HEK293T (cell line): ENCODE data around the gene CRY2.

Experiments used
- CTCF ChIA-PET: fragments of 350-600 bp; formaldehyde crosslinking; extraction: SDS; loops from one replicate; lab custom pipeline; 2021; ENCODE audit warnings: antibody characterized with exemption, inconsistent platforms; lab: Yijun Ruan, JAX
- POLR2A ChIA-PET: fragments of 350-600 bp; formaldehyde crosslinking; extraction: SDS; loops from one replicate; lab custom pipeline; 2020; ENCODE audit warnings: antibody characterized with exemption, inconsistent platforms; lab: Yijun Ruan, JAX
- DNase-seq: peaks from one replicate; pipeline ENCODE4 v3.0.0; 2012; ENCODE audit warnings: mixed read lengths; ENCODE audit errors: extremely low spot score
- ARNT ChIP-seq: fragments of 450-650 bp; IDR thresholded peaks from 2 replicates; pipeline ENCODE4 v1.6.1; 2017; ENCODE audit warnings: mild to moderate bottlenecking
- BHLHE40 ChIP-seq: fragments of 450-650 bp; IDR thresholded peaks from 2 replicates; pipeline ENCODE4 v1.6.1; 2016; ENCODE audit warnings: mild to moderate bottlenecking, moderate library complexity, borderline replicate concordance
- CTBP1 ChIP-seq: fragments of 450-650 bp; IDR thresholded peaks from 2 replicates; pipeline ENCODE4 v1.6.1; 2016; ENCODE audit warnings: borderline replicate concordance
- ELF4 ChIP-seq: fragments of 450-650 bp; IDR thresholded peaks from 2 replicates; pipeline ENCODE4 v1.6.1; 2017; ENCODE audit warnings: antibody characterized with exemption
- FOXA1 ChIP-seq: fragments of 450-650 bp; IDR thresholded peaks from 2 replicates; pipeline ENCODE4 v1.6.1; 2016; ENCODE audit warnings: mild to moderate bottlenecking
- FOXK2 ChIP-seq: fragments of 450-650 bp; IDR thresholded peaks from 2 replicates; pipeline ENCODE4 v1.6.1; 2016; ENCODE audit warnings: mild to moderate bottlenecking
- FOXM1 ChIP-seq: fragments of 450-650 bp; IDR thresholded peaks from 2 replicates; pipeline ENCODE4 v1.6.1; 2017; ENCODE audit warnings: mild to moderate bottlenecking, borderline replicate concordance
- HDGF ChIP-seq: fragments of 450-650 bp; IDR thresholded peaks from 2 replicates; pipeline ENCODE4 v1.6.1; 2017; ENCODE audit warnings: antibody characterized with exemption, borderline replicate concordance
- L3MBTL2 ChIP-seq: fragments of 450-650 bp; conservative IDR thresholded peaks from 2 replicates; pipeline ENCODE4 v1.6.1; 2016; ENCODE audit warnings: mild to moderate bottlenecking
- LEF1 ChIP-seq: fragments of 450-650 bp; IDR thresholded peaks from 2 replicates; pipeline ENCODE4 v1.6.1; 2017; ENCODE audit warnings: mild to moderate bottlenecking, borderline replicate concordance
- NFRKB ChIP-seq: fragments of 450-650 bp; IDR thresholded peaks from 2 replicates; pipeline ENCODE4 v1.6.1; 2016; ENCODE audit warnings: mild to moderate bottlenecking, moderate library complexity
- SP1 ChIP-seq: fragments of 450-650 bp; IDR thresholded peaks from 2 replicates; pipeline ENCODE4 v1.6.1; 2017
- SUZ12 ChIP-seq: fragments of 450-650 bp; IDR thresholded peaks from 2 replicates; pipeline ENCODE4 v1.6.1; 2016; ENCODE audit warnings: mild to moderate bottlenecking
- TARDBP ChIP-seq: fragments of 450-650 bp; IDR thresholded peaks from 2 replicates; pipeline ENCODE4 v1.6.1; 2016
- ZNF384 ChIP-seq: fragments of 450-650 bp; IDR thresholded peaks from 2 replicates; pipeline ENCODE4 v1.6.1; 2016
- TF ChIP-seq, protein P1 (sequence below): fragments of 450-650 bp; IDR thresholded peaks from 2 replicates; pipeline ENCODE4 v1.6.1; 2016

CRY2 gene

DNA sequence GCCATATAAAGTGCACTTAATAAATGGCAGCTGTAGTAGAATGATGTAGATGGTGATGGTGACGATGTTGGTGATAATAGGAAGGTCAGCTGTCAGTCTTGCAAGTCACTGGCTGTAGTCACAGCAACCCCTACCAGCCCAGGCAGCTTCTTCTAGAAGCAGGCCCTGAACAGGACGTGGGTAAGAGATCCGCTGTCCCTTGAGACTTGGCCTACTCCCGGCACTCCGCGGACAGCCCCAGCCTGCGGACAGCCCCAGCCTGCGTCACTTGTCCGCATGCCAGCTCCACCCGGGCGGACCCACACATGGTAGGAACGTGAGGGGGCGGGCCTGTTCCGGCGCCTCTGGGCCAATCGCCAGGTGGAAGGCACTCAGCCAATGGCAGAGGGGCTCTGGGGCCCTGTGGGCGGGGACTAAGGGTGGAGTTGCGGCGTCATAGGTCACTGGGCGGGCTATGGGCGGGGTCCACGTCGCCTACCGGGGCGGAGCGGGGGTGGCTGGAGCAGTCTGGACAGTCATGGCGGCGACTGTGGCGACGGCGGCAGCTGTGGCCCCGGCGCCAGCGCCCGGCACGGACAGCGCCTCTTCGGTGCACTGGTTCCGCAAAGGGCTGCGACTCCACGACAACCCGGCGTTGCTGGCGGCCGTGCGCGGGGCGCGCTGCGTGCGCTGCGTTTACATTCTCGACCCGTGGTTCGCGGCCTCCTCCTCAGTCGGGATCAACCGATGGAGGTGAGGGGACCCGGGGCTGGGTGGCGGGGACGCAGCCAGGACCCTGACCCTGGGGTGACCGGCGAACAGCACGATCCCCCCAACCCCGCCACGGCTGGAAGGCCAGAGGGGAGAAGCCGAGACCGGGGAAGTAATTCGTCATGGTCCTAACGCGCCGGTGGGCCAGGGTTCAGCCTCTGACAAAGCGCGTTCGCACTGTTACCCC, at the start of gene CRY2:
CRY2 (plus strand) TSS at position 502 of the 937 bp plus-strand sequence; CDS start at position 518, 16 bp downstream.
- peak; percentile 99 for DNase-seq
- POLR2A ChIA-PET: interaction anchor here (0.7 to 1.5 kb wide), 2 partner anchors 14 to 42 kb away, joined by 3 read pairs; no protein-coding TSS in a partner anchor
- CTCF ChIA-PET: interaction anchor here (1.0 to 1.8 kb wide), 2 partner anchors 25 to 76 kb away, joined by 3 to 6 read pairs; no protein-coding TSS in a partner anchor
- TF ChIP-seq ZNF384 (no peak), FOXA1 (no peak), SP1 (peak; percentile 67), L3MBTL2 (peak; percentile 78), BHLHE40 (no peak), SUZ12 (no peak), CTBP1 (no peak), FOXK2 (peak; percentile 64; the same call in 1 of the 2 replicates), HDGF (peak; percentile 93; the same call in 1 of the 2 replicates), TARDBP (no peak), ARNT (peak; percentile 62; the same call in 1 of the 2 replicates)
- TF ChIP-seq, protein P1, sequence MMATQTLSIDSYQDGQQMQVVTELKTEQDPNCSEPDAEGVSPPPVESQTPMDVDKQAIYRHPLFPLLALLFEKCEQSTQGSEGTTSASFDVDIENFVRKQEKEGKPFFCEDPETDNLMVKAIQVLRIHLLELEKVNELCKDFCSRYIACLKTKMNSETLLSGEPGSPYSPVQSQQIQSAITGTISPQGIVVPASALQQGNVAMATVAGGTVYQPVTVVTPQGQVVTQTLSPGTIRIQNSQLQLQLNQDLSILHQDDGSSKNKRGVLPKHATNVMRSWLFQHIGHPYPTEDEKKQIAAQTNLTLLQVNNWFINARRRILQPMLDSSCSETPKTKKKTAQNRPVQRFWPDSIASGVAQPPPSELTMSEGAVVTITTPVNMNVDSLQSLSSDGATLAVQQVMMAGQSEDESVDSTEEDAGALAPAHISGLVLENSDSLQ: peak; percentile 88

DNA sequence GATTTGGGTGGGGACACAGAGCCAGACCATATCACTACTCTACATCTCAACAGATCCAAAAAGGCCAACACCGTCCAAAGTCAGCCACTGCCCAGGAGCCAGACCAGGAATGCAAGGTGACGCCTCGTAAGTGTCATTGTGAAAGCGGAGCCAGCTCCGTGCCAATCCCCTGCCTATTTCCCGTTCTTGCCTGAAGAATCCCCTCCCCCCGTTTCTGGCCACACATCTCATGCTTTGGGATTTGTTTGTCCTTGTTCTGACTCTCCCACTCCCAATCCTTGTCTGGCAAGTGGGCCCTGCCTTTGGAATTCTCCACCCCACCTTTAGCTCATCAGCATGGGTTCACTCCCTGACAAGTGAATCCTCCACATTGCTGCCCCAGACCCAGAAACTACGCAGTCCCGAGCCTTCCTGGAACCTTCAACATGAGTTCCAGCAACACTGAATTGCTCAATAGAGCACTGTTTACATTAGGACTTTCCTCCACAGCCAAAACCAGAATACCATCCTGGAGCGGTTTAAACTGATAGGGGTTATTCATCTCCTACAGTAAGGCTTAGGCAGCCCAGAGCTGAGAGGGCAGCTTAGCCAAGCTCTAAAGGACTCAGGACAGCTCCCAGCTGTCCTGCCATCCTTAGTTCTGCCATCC, 48.4 kb upstream of the CRY2 start:
- CTCF ChIA-PET: no interaction called here
- no peak for DNase-seq
- no peak for TF ChIP-seq LEF1
- TF ChIP-seq, protein P1: no peak
- no peak for TF ChIP-seq TARDBP
- no peak for TF ChIP-seq ZNF384
- TF ChIP-seq L3MBTL2: no peak
- no peak for TF ChIP-seq FOXA1
- no peak for TF ChIP-seq FOXK2
- no peak for TF ChIP-seq FOXM1
- POLR2A ChIA-PET: no interaction called here

- no peak for DNase-seq
- ChIA-PET POLR2A (no interaction called here), CTCF (no interaction called here)
- no peak for TF ChIP-seq ZNF384
- TF ChIP-seq HDGF: no peak
Measured at GRCh38 chr11:45799562-45799961, 47.7 kb upstream of the CRY2 start.

GRCh38 chr11:45800261-45800660, 47.0 kb upstream of the CRY2 start:
- DNase-seq: no peak
- ChIA-PET POLR2A (no interaction called here), CTCF (interaction anchor here (0.8 kb wide), 1 partner anchor 460 kb away, joined by 4 read pairs; no protein-coding TSS in a partner anchor)
- TF ChIP-seq L3MBTL2 (no peak), FOXM1 (no peak)

- CTCF ChIA-PET: no interaction called here
- POLR2A ChIA-PET: no interaction called here
- TF ChIP-seq FOXK2: no peak
- no peak for TF ChIP-seq ARNT
- TF ChIP-seq ELF4: no peak
- TF ChIP-seq ZNF384: no peak
- TF ChIP-seq FOXA1: no peak
- TF ChIP-seq, protein P1: no peak
- no peak for TF ChIP-seq FOXM1
- no peak for TF ChIP-seq SUZ12
- no peak for TF ChIP-seq TARDBP
- no peak for TF ChIP-seq CTBP1
- no peak for TF ChIP-seq L3MBTL2
- TF ChIP-seq SP1: no peak
- TF ChIP-seq NFRKB: no peak
- TF ChIP-seq BHLHE40: no peak
- no peak for TF ChIP-seq LEF1
- DNase-seq: no peak
Measured at GRCh38 chr11:45801723-45802315, 45.5 kb upstream of the CRY2 start.
